Measurements from ENCODE around the gene CDH8.
"Not testable (repeated sequence)": the region's sequence is repeated elsewhere in the genome, so short reads cannot be mapped to it uniquely, and the experiment has no call there.

The CDH8 gene

GRCh38 chr16:61763013-61763412 is 273.2 kb downstream of the CDH8 start:
- no peak for DNase-seq

- no peak for DNase-seq
Measured at GRCh38 chr16:61730997-61731396, 305.2 kb downstream of the CDH8 start.

- DNase-seq, result no peak
Measured at GRCh38 chr16:61726701-61727100, 309.5 kb downstream of the CDH8 start.

GRCh38 chr16:61726125-61726524 is 310.1 kb downstream of the CDH8 start:
- no peak for DNase-seq

GRCh38 chr16:61721544-61721943 is 314.7 kb downstream of the CDH8 start:
- DNase-seq, result no peak

GRCh38 chr16:61715393-61715792 is 320.8 kb downstream of the CDH8 start:
- DNase-seq, result no peak

- DNase-seq, result no peak
Measured at GRCh38 chr16:61713787-61714186, 322.5 kb downstream of the CDH8 start.

- DNase-seq, result not testable (repeated sequence)
Measured at GRCh38 chr16:61699640-61700039, 336.6 kb downstream of the CDH8 start.

- DNase-seq, result no peak
Measured at GRCh38 chr16:61684541-61684940, 351.7 kb downstream of the CDH8 start.

- no peak for DNase-seq
Measured at GRCh38 chr16:61681673-61682072, 354.6 kb downstream of the CDH8 start.

GRCh38 chr16:61681124-61681523 is 355.1 kb downstream of the CDH8 start:
- DNase-seq, result no peak

GRCh38 chr16:61678182-61678581 is 358.1 kb downstream of the CDH8 start:
- no peak for DNase-seq

GRCh38 chr16:61677776-61678175 is 358.5 kb downstream of the CDH8 start:
- DNase-seq, result no peak

- no peak for DNase-seq
Measured at GRCh38 chr16:61676740-61677139, 359.5 kb downstream of the CDH8 start.

- no peak for DNase-seq
Measured at GRCh38 chr16:61671161-61671560, 365.1 kb downstream of the CDH8 start.

GRCh38 chr16:61665512-61665911 is 370.7 kb downstream of the CDH8 start:
- no peak for DNase-seq

- DNase-seq, result no peak
Measured at GRCh38 chr16:61659936-61660335, 376.3 kb downstream of the CDH8 start.

GRCh38 chr16:61654962-61655361 is 381.3 kb downstream of the CDH8 start:
- DNase-seq, result no peak

- DNase-seq, result no peak
Measured at GRCh38 chr16:61653544-61653943, 382.7 kb downstream of the CDH8 start.

GRCh38 chr16:61645561-61645960 is 390.7 kb downstream of the CDH8 start:
- DNase-seq, result no peak

GRCh38 chr16:61644736-61645135 is 391.5 kb downstream of the CDH8 start:
- no peak for DNase-seq

GRCh38 chr16:61617219-61617783 is 418.9 kb downstream of the CDH8 start:
- no peak for DNase-seq

- no peak for DNase-seq
Measured at GRCh38 chr16:61616088-61616487, 420.1 kb downstream of the CDH8 start.

- no peak for DNase-seq
Measured at GRCh38 chr16:61611847-61612491, 424.3 kb downstream of the CDH8 start.

GRCh38 chr16:61606581-61606980 is 429.7 kb downstream of the CDH8 start:
- DNase-seq, result no peak
